Suppressor macrophage (primary cell): ENCODE measurements around the gene NUTM1.

Experiments used
- DNase-seq, 4 experiments: peaks; one replicate each; pipeline ENCODE4 v3.0.0-alpha.2; 2020 to 2022
- total RNA-seq, 17 experiments: gene quantifications; one replicate each; lab custom pipeline; 2026; ENCODE audit warnings: mixed read lengths in 6 of 17, inconsistent platforms in 3 of 17; lab: John Stamatoyannopoulos, UW

The NUTM1 gene
- total RNA-seq: 0 to 1.4 (median 0) reads per million in 17 experiments

GRCh38 chr15:34342737-34343575 lies at the start of gene NUTM1, which contains the start of gene NOP10:
Gene NUTM1, plus strand, starts transcription at chr15:34343315. Its CDS starts 382 bp downstream, at chr15:34343697.
Gene NOP10, minus strand, starts transcription at chr15:34343136. Its CDS starts 63 bp downstream, at chr15:34343073.
- peak; percentile 91 to 95 (median 94) for DNase-seq

GRCh38 chr15:34297059-34297458 lies 46.1 kb upstream of the NUTM1 start:
- no peak for DNase-seq

GRCh38 chr15:34301058-34301457 lies 42.1 kb upstream of the NUTM1 start:
- DNase-seq: no peak

- DNase-seq: no peak
Measured at GRCh38 chr15:34304613-34305012, 38.5 kb upstream of the NUTM1 start.

- DNase-seq: no peak
Measured at GRCh38 chr15:34311563-34311962, 31.6 kb upstream of the NUTM1 start.

- DNase-seq: no peak
Measured at GRCh38 chr15:34314491-34315490, 28.3 kb upstream of the NUTM1 start.

- DNase-seq: peak; percentile 64 to 84 (median 81)
Measured at GRCh38 chr15:34318277-34319079, 24.6 kb upstream of the NUTM1 start.

GRCh38 chr15:34323217-34323616 lies 19.9 kb upstream of the NUTM1 start:
- no peak for DNase-seq

GRCh38 chr15:34324933-34325332 lies 18.2 kb upstream of the NUTM1 start:
- no peak for DNase-seq

GRCh38 chr15:34325368-34325767 lies 17.7 kb upstream of the NUTM1 start:
- no peak for DNase-seq

GRCh38 chr15:34327906-34328305 lies 15.2 kb upstream of the NUTM1 start:
- DNase-seq: no peak

- no peak for DNase-seq
Measured at GRCh38 chr15:34329006-34329405, 14.1 kb upstream of the NUTM1 start.

GRCh38 chr15:34330279-34330678 lies 12.8 kb upstream of the NUTM1 start:
- DNase-seq: no peak

GRCh38 chr15:34331809-34332208 lies 11.3 kb upstream of the NUTM1 start:
- no peak for DNase-seq

- DNase-seq: peak in 2 of 4 experiments; percentile 21 to 33
Measured at GRCh38 chr15:34332553-34333120, 10.5 kb upstream of the NUTM1 start.

GRCh38 chr15:34334672-34335071 lies 8.4 kb upstream of the NUTM1 start:
- peak; percentile 19 to 34 (median 29) for DNase-seq

GRCh38 chr15:34335176-34336032 lies 7.7 kb upstream of the NUTM1 start:
- peak; percentile 47 to 89 (median 73) for DNase-seq

- DNase-seq: peak in 3 of 4 experiments; percentile 45 to 58 (median 57)
Measured at GRCh38 chr15:34336231-34336990, 6.7 kb upstream of the NUTM1 start.

GRCh38 chr15:34336991-34337556 lies 6.0 kb upstream of the NUTM1 start:
- DNase-seq: peak; percentile 35 to 60 (median 56)
